Astrocyte (in vitro differentiated cells and primary cell): Measurements from ENCODE around the gene LYZL6. TPM values are rescaled to one million over a fixed set of nuclear protein-coding genes. Genes with fewer than 3 reads are reported as not detected.

Experiments
- DNase-seq: peaks from one replicate; pipeline ENCODE4 v3.0.0-alpha.2; 2010; ENCODE audit warnings: low read depth
- FAIRE-seq: peaks from 2 replicates; lab custom pipeline; 2011; peaks lifted over from hg19 to GRCh38; lab: Jason Lieb, UNC
- H2AFZ ChIP-seq: 2 replicates; pipeline ENCODE4 v1.6.0; 2012; ENCODE audit warnings: low read depth, low read length, inconsistent platforms
- H3K27ac ChIP-seq: 2 replicates; pipeline ENCODE4 v1.5.1; 2011; ENCODE audit warnings: low read depth, low read length, inconsistent platforms
- H3K27me3 ChIP-seq: 2 replicates; pipeline ENCODE4 v1.6.0; 2011; ENCODE audit warnings: low read length, inconsistent platforms; ENCODE audit not compliant: insufficient read depth
- H3K36me3 ChIP-seq: 2 replicates; pipeline ENCODE4 v1.5.1; 2011; ENCODE audit warnings: low read length, inconsistent platforms; ENCODE audit not compliant: insufficient read depth
- H3K4me1 ChIP-seq: 2 replicates; pipeline ENCODE4 v1.5.1; 2011; ENCODE audit warnings: low read length, inconsistent platforms; ENCODE audit not compliant: insufficient read depth
- H3K4me2 ChIP-seq: 2 replicates; pipeline ENCODE4 v1.6.0; 2012; ENCODE audit warnings: low read length, inconsistent platforms
- H3K4me3 ChIP-seq: 2 replicates; pipeline ENCODE4 v1.5.1; 2011; ENCODE audit warnings: low read depth, mild to moderate bottlenecking, low read length, inconsistent platforms; ENCODE audit not compliant: insufficient read depth
- H3K79me2 ChIP-seq: 2 replicates; pipeline ENCODE4 v1.6.0; 2012; ENCODE audit warnings: mild to moderate bottlenecking, low read length, inconsistent platforms; ENCODE audit not compliant: insufficient read depth
- H3K9ac ChIP-seq: 2 replicates; pipeline ENCODE4 v1.6.0; 2012; ENCODE audit warnings: mild to moderate bottlenecking, low read length, inconsistent platforms
- H3K9me3 ChIP-seq: 2 replicates; pipeline ENCODE4 v1.5.1; 2012; ENCODE audit warnings: low read depth, mild to moderate bottlenecking, low read length, inconsistent platforms; ENCODE audit not compliant: insufficient read depth
- H4K20me1 ChIP-seq: 2 replicates; pipeline ENCODE4 v1.6.0; 2012; ENCODE audit warnings: low read length, inconsistent platforms; ENCODE audit not compliant: insufficient read depth
- H3K27ac Mint-ChIP-seq: one replicate; pipeline ENCODE4 v1.8.0; 2021; ENCODE audit warnings: mild to moderate bottlenecking, mixed read lengths; ENCODE audit not compliant: unreplicated experiment
- H3K27me3 Mint-ChIP-seq: one replicate; pipeline ENCODE4 v1.8.0; 2021; ENCODE audit warnings: low read depth, mixed read lengths; ENCODE audit not compliant: unreplicated experiment
- H3K36me3 Mint-ChIP-seq: one replicate; pipeline ENCODE4 v1.8.0; 2021; ENCODE audit warnings: low read depth, mixed read lengths; ENCODE audit not compliant: unreplicated experiment
- H3K4me1 Mint-ChIP-seq: one replicate; pipeline ENCODE4 v1.8.0; 2021; ENCODE audit warnings: low read depth, mixed read lengths; ENCODE audit not compliant: unreplicated experiment
- H3K4me3 Mint-ChIP-seq: one replicate; pipeline ENCODE4 v1.8.0; 2021; ENCODE audit warnings: mild to moderate bottlenecking, moderate library complexity, mixed read lengths; ENCODE audit not compliant: unreplicated experiment
- H3K9me3 Mint-ChIP-seq: one replicate; pipeline ENCODE4 v1.8.0; 2021; ENCODE audit warnings: mild to moderate bottlenecking, mixed read lengths; ENCODE audit not compliant: unreplicated experiment
- EZH2 ChIP-seq: IDR thresholded peaks from 2 replicates; pipeline ENCODE4 v1.6.1; 2012; ENCODE audit warnings: mild to moderate bottlenecking, low read length, inconsistent platforms; ENCODE audit not compliant: insufficient read depth
- total RNA-seq: library from RNA; stranded (reverse); gene quantifications from 2 replicates; pipeline ENCODE4 v1.2.1, GENCODE V29; 2021
- TF ChIP-seq, protein P1 (sequence below): IDR thresholded peaks from 2 replicates; pipeline ENCODE4 v1.5.1; 2011; ENCODE audit warnings: low read depth, mild to moderate bottlenecking, inconsistent platforms, low read length, moderate library complexity; ENCODE audit not compliant: insufficient read depth

LYZL6 gene
- total RNA-seq, 1 donor from 2014 or later = not detected

GRCh38 chr17:35900708-35901480, 42.6 kb downstream of the LYZL6 start:
- Mint-ChIP-seq H3K36me3 (no peaks in the 10 kb centered on the region), H3K27ac (peak overlapping the region; percentile 88), H3K9me3 (no peaks in the 10 kb centered on the region), H3K27me3 (peaks cover under 1% of the 10 kb centered on the region), H3K4me3 (no peak overlapping the region), H3K4me1 (peaks cover 44% of the 10 kb centered on the region)
- no peaks in the 10 kb centered on the region for H3K36me3 ChIP-seq
- H3K27me3 ChIP-seq = no peaks in the 10 kb centered on the region
- H4K20me1 ChIP-seq = no peaks in the 10 kb centered on the region
- no peaks in the 10 kb centered on the region for H3K4me1 ChIP-seq
- H3K4me2 ChIP-seq = no peak overlapping the region
- H2AFZ ChIP-seq = no peak overlapping the region
- DNase-seq = no peak
- H3K9me3 ChIP-seq = no peaks in the 10 kb centered on the region
- no peak overlapping the region for H3K9ac ChIP-seq
- no peak for FAIRE-seq
- no peak overlapping the region for H3K27ac ChIP-seq
- H3K79me2 ChIP-seq = no peaks in the 10 kb centered on the region
- H3K4me3 ChIP-seq = no peak overlapping the region
- TF ChIP-seq, protein P1, sequence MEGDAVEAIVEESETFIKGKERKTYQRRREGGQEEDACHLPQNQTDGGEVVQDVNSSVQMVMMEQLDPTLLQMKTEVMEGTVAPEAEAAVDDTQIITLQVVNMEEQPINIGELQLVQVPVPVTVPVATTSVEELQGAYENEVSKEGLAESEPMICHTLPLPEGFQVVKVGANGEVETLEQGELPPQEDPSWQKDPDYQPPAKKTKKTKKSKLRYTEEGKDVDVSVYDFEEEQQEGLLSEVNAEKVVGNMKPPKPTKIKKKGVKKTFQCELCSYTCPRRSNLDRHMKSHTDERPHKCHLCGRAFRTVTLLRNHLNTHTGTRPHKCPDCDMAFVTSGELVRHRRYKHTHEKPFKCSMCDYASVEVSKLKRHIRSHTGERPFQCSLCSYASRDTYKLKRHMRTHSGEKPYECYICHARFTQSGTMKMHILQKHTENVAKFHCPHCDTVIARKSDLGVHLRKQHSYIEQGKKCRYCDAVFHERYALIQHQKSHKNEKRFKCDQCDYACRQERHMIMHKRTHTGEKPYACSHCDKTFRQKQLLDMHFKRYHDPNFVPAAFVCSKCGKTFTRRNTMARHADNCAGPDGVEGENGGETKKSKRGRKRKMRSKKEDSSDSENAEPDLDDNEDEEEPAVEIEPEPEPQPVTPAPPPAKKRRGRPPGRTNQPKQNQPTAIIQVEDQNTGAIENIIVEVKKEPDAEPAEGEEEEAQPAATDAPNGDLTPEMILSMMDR = no peak
- TF ChIP-seq EZH2 = no peak

DNA sequence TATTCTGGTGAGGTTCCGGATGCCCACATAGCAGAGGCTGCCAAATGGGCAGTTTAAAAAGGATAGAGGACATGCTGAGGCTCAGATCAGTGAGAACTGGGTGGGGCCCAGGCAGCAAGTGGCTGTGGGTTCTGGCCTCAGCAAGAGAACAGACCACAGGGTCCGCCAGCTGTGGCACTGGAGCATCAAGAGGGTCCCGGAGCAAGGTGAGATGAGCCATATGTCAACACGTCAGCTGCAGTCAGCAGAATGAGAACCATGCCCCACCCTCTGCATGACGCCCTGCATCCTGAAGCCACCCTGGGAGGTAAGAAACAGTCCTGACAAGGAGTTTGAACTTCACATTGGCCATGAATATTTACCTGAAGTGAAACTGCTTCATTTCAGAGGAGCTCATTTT, 43.2 kb downstream of the LYZL6 start:
- Histone ChIP-seq H4K20me1 (no peaks in the 10 kb centered on the region), H3K79me2 (no peaks in the 10 kb centered on the region), H3K27ac (no peak overlapping the region), H3K9ac (no peak overlapping the region), H3K4me2 (no peak overlapping the region), H3K4me1 (peaks cover 2% of the 10 kb centered on the region), H3K27me3 (no peaks in the 10 kb centered on the region), H3K4me3 (no peak overlapping the region), H2AFZ (no peak overlapping the region), H3K36me3 (no peaks in the 10 kb centered on the region), H3K9me3 (no peaks in the 10 kb centered on the region)
- no peaks in the 10 kb centered on the region for H3K27me3 Mint-ChIP-seq
- TF ChIP-seq, protein P1 = no peak
- no peak for TF ChIP-seq EZH2
- no peak overlapping the region for H3K4me3 Mint-ChIP-seq
- H3K4me1 Mint-ChIP-seq = peaks cover 50% of the 10 kb centered on the region
- FAIRE-seq (no peak), DNase-seq (no peak)
- H3K9me3 Mint-ChIP-seq = no peaks in the 10 kb centered on the region
- H3K36me3 Mint-ChIP-seq = no peaks in the 10 kb centered on the region
- no peak overlapping the region for H3K27ac Mint-ChIP-seq
